Aorta (tissue), 5 donors: Measurements from ENCODE around the gene NSMF. TPM values are rescaled to one million over a fixed set of nuclear protein-coding genes. Genes with fewer than 3 reads are reported as not detected.
"Not testable (repeated sequence)": the region's sequence is repeated elsewhere in the genome, so short reads cannot be mapped to it uniquely, and the experiment has no call there.

Source experiments
- ATAC-seq: fragments of 200-7000 bp; cut with Tn5 transposase; one replicate; pipeline ENCODE4 v1.9.1; 2022; ENCODE audit warnings: moderate library complexity; ENCODE audit not compliant: low FRiP score
- DNase-seq, 2 donors: peaks; one replicate each; pipeline ENCODE4 v3.0.0-alpha.2; 2020
- H3K27ac ChIP-seq, 2 donors: one replicate each; pipeline ENCODE4 v1.5.1; 2013; ENCODE audit warnings: low read length in 2 of 2, mild to moderate bottlenecking in 2 of 2, moderate library complexity in 2 of 2, control low read depth in 1 of 2, inconsistent platforms in 1 of 2, low read depth in 1 of 2
- H3K27me3 ChIP-seq, 2 donors: one replicate each; pipeline ENCODE4 v1.6.1; 2013; ENCODE audit warnings: control low read depth in 1 of 2, low read length in 1 of 2, mild to moderate bottlenecking in 1 of 2, moderate library complexity in 1 of 2; ENCODE audit not compliant: insufficient read depth in 2 of 2, control insufficient read depth in 1 of 2
- H3K36me3 ChIP-seq, 2 donors: one replicate each; pipeline ENCODE4 v1.6.1; 2013; ENCODE audit warnings: control low read depth in 1 of 2, low read length in 1 of 2, mild to moderate bottlenecking in 1 of 2; ENCODE audit not compliant: insufficient read depth in 2 of 2, control insufficient read depth in 1 of 2
- H3K4me1 ChIP-seq, 2 donors: one replicate each; pipeline ENCODE4 v1.6.1; 2013; ENCODE audit warnings: low read length in 2 of 2, control low read depth in 1 of 2, mild to moderate bottlenecking in 1 of 2, moderate library complexity in 1 of 2; ENCODE audit not compliant: insufficient read depth in 2 of 2, control insufficient read depth in 1 of 2
- H3K4me3 ChIP-seq, 2 donors: one replicate each; pipeline ENCODE4 v1.5.1; 2013; ENCODE audit warnings: low read length in 2 of 2, control low read depth in 1 of 2, mild to moderate bottlenecking in 1 of 2
- H3K9me3 ChIP-seq: one replicate; pipeline ENCODE4 v1.6.1; 2013; ENCODE audit warnings: mild to moderate bottlenecking, low read length; ENCODE audit not compliant: control insufficient read depth
- WGBS, 2 donors: extraction: QIAGEN DNeasy Blood & Tissue Kit; methylation state at CpG; one replicate each; pipeline ENCODE4 v1.1.7; 2013; 5-methylcytosine and 5-hydroxymethylcytosine counted together
- intact Hi-C, 2 donors: fragments of 100-400 bp; cut with DNase I; formaldehyde crosslinking; loops; one replicate each; pipeline versions ENCODE4 v1.14.2 to v1.15.0; 2022
- polyA plus RNA-seq, 2 donors: library from polyadenylated mRNA; stranded (reverse); fragments of 200-250 nt; gene quantifications; one replicate each; pipeline ENCODE4 v1.2.3, GENCODE V29; 2013
- total RNA-seq, 2 donors: library from RNA; stranded (reverse); fragmentation: NEBNext Ultra II Directional; extraction: Animal tissue kit (Norgen Biotek cat#: 25700); gene quantifications; one replicate each; pipeline ENCODE4 v1.2.1, GENCODE V29; 2021
- donor health status: healthy with polysubstance abuse.
- donor health status: Bipolar disorder and iron deficiency.
- donor health status: DM: no; HTN: no; CAD: no.
- donor health status: DM: no; HTN: no; CAD: no.
- donor health status: DM: yes; HTN: yes; CAD: no.

Gene NSMF
- total and polyA plus RNA-seq, 4 donors = 75.5 to 154 (median 77.5) TPM

DNA sequence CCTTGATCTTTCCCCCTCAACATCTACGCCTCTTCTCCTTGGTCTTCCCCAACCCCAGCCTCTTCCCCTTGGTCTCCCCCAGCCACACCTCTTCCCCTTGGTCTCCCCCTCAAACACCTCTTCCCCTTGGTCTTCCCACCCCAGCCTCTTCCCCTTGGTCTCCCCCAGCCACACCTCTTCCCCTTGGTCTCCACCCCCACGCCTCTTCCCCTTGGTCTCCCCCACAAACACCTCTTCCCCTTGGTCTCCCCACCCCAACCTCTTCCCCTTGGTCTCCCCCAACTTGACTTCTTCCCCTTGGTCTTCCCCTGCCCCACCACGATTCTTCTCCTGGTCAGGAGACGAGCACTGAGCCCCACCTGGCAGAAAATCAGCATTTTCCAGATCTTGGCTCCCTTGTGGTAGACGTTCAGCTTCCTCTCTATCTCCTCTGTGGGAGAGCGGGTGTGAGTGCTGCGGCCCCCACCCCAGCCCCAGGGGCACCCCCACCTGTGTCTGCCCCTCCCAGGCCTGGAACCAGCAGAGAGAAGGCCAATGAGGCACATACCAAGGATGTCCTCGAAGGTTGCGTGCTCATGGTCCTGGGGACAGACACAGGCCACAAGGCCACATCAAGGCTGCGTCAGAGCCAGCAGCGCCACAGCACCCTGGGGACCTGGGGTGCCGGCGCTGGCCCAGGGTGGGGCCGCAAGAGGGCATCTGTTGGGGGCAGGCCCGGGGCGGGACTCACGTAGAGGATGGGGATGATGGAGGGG is 7.0 kb downstream of the NSMF start:
- intact Hi-C loops = no loop called here
- H3K4me1 ChIP-seq = peaks cover 0 to 4% of the 10 kb centered on the region in 2 donors
- 90 to 92% methylated on average over 17 of the region's 17 CpGs for WGBS, 2 donors
- H3K27ac ChIP-seq = no peak overlapping the region
- ATAC-seq = no peak
- peaks cover 0 to 1% of the 10 kb centered on the region in 2 donors for H3K36me3 ChIP-seq
- DNase-seq = peak; percentile 51 to 73
- no peak overlapping the region for H3K4me3 ChIP-seq
- no peaks in the 10 kb centered on the region for H3K9me3 ChIP-seq
- H3K27me3 ChIP-seq = no peaks in the 10 kb centered on the region

DNA sequence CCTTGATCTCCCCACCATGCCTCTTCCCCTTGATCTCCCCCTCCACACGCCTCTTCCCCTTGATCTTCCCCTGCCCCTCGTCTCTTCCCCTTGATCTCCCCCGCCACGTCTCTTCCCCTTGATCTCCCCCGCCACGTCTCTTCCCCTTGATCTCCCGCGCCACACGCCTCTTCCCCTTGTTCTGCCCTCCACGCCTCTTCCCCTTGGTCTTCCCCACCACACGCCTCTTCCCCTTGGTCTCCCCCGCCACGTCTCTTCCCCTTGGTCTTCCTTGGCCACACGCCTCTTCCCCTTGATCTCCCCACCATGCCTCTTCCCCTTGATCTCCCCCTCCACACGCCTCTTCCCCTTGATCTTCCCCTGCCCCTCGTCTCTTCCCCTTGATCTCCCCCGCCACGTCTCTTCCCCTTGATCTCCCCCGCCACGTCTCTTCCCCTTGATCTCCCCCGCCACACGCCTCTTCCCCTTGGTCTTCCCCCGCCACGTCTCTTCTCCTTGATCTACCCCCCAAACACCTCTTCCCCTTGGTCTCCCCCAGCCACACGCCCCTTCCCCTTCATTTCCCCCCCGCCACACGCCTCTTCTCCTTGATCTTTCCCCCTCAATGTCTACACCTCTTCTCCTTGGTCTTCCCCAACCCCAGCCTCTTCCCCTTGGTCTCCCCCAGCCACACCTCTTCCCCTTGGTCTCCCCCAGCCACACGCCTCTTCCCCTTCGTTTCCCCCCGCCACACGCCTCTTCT is 7.7 kb downstream of the NSMF start:
- H3K9me3 ChIP-seq, ATAC-seq, H3K4me1 ChIP-seq, H3K27ac ChIP-seq, intact Hi-C loops, H3K4me3 ChIP-seq, H3K27me3 ChIP-seq, H3K36me3 ChIP-seq: not testable (repeated sequence)
- DNase-seq = peak in 1 of 2 donors; percentile 25
- WGBS, 2 donors = 88 to 95% methylated on average over 12 to 13 of the region's 31 CpGs

DNA sequence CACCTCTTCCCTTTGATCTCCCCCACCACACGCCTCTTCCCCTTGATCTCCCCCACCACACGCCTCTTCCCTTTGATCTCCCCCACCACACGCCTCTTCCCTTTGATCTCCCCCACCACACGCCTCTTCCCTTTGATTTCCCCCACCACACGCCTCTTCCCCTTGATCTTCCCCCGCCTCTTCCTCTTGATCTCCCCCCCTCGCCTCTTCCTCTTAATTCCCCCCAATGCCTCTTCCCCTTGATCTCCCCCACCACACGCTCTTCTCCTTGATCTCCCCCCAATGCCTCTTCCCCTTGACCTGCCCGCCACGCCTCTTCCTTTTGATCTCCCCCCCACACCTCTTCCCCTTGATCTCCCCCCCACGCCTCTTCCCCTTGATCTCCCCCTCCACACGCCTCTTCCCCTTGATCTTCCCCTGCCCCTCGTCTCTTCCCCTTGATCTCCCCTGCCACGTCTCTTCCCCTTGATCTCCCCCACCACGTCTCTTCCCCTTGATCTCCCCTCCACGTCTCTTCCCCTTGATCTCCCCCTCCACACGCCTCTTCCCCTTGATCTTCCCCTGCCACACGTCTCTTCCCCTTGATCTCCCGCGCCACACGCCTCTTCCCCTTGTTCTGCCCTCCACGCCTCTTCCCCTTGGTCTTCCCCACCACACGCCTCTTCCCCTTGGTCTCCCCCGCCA is 8.5 kb downstream of the NSMF start:
- intact Hi-C loops, H3K27me3 ChIP-seq, H3K9me3 ChIP-seq, ATAC-seq, H3K27ac ChIP-seq, H3K36me3 ChIP-seq, H3K4me1 ChIP-seq, H3K4me3 ChIP-seq: not testable (repeated sequence)
- peak; percentile 45 to 53 for DNase-seq
- 87 to 88% methylated on average over 21 to 23 of the region's 24 CpGs for WGBS, 2 donors

DNA sequence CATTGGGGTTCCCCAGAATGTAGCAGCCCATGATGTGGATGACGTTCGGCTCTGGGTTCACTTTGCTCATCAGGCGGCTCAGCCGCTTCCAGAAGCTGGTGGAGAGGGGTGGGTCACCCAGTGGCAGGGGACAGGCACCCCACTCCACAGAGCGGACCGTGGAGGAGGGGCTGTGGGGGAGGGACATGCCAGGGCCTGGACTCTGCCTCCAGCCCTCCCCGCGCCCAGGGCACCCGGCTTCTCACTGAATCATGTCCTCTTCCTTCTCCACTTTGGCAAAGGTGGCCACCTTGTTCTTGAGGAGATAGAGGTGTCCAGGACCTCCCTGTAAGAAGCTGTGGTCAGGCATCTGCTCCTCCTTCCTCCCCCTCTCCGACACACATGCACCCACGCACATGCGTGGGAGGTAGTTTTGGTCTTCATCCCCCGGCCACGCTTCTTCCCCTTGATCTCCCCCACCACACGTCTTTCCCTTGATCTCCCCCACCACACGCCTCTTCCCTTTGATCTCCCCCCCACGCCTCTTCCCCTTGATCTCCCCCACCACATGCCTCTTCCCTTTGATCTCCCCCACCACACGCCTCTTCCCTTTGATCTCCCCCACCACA is 9.1 kb downstream of the NSMF start:
- H3K36me3 ChIP-seq = no peaks in the 10 kb centered on the region
- no peaks in the 10 kb centered on the region for H3K27me3 ChIP-seq
- WGBS, 2 donors = 84 to 85% methylated on average over 18 of the region's 18 CpGs
- H3K27ac ChIP-seq = no peak overlapping the region
- peak; percentile 43 to 65 for DNase-seq
- H3K9me3 ChIP-seq = no peaks in the 10 kb centered on the region
- intact Hi-C loops = no loop called here
- ATAC-seq = no peak
- no peak overlapping the region for H3K4me3 ChIP-seq
- H3K4me1 ChIP-seq = peaks cover 0 to 4% of the 10 kb centered on the region in 2 donors

DNA sequence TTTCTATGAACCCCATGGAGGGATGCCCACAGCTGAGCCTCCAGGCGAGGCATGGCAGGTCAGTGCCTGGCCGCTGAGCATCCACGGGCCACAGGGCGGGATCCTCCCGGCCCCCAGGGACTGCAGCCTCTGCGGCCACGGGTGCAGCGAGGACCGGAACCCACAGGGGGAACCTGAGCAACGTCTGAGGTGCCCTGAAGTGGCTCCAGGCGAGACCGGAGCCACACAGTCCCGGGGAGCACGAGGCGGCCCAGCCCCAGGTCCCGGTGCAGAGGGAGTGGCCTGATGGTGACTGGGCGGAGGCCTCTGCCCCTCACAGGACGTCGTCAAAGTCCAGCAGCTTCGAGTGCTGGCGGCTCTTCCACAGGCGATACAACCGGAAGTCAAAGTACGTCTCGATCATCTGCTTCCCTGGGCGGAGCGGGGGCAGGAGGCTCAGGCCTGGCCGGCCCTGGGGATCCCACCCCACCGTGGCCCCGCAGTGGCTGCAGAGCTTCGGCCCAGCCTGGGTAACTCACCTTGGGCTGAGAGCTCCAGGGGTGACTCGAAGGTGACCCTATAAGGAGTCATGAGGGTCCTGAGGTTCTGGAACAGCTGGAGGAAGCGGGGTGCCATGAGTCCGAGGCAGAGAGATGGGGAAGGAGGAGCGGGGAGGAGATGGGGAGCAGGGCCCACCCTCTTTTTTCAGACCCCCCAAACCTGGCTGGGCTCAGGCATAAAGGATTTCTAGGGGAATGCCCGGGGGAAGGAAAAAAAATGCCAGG is 9.9 kb downstream of the NSMF start:
- Histone ChIP-seq H3K27me3 (no peaks in the 10 kb centered on the region), H3K9me3 (no peaks in the 10 kb centered on the region), H3K4me3 (no peak overlapping the region), H3K27ac (no peak overlapping the region), H3K4me1 (peaks cover 0 to under 1% of the 10 kb centered on the region in 2 donors), H3K36me3 (no peaks in the 10 kb centered on the region)
- intact Hi-C loops = no loop called here
- DNase-seq (peak; percentile 50 to 73), ATAC-seq (no peak)
- 81 to 84% methylated on average over 36 of the region's 36 CpGs for WGBS, 2 donors

DNA sequence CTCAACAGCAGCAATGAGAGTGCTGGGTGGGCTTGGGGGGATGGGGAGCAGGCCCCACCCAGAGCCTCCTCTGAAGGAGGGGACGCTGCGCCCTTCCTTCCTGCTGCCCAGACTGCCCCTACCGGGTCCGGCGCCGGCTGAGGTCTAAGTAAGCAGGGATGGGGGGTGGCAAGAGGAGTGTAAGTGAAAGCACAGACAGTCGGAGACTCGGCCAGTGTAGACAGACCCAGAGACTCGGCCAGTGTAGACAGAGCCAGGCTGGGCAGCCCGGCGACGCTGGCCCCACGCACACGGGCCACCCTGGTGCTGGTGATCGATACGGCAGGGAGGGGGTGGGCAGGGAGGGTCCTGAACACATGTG is 10.6 kb downstream of the NSMF start:
- intact Hi-C loops = no loop called here
- WGBS, 2 donors = 68 to 71% methylated on average over 16 of the region's 16 CpGs
- Histone ChIP-seq H3K4me1 (no peaks in the 10 kb centered on the region), H3K27me3 (no peaks in the 10 kb centered on the region), H3K4me3 (no peak overlapping the region), H3K9me3 (no peaks in the 10 kb centered on the region), H3K36me3 (no peaks in the 10 kb centered on the region), H3K27ac (no peak overlapping the region)
- ATAC-seq (no peak), DNase-seq (peak in 1 of 2 donors; percentile 72)

DNA sequence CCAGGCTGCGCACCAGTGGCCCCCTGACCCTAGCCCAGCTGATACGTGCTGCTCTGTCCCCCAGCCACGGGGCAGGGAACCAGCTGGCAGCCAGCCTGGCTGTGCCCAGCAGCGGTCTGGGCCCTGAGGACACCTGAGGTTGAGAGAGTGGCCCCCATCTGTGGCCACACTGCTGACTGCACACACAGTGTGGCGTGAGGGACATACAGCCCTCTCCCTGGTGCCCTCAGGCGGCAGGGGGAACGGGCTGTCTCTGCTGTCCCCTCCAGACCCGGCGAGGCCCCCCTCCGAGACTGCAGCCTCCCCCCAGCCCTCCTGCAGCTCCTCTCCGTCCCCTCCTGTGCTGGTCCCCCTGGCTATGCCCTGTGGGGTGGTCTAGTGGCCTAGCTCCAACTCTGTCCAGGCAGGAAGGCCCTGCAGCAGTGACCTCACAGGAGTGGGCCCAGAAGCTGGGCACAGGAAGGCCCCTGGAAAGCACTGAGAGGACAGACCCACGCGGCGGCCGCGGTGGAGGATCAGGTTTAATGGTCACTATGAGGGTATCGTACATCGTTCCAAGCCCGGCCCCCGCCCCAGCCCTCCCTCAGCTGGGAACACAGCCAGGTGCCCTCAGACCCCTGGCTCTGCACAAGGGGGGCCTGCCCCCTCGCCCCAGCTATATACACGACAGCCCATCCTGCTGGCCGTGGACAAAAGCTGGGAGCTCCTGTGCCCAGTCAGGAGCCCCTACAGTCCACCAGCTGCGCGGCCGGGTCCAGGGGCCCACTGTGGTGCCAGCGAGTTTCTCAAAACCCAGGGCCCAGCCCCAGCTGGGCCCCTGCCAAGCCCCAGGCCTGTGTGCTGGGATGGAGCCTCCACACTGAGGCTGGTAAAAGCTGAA is 11.2 kb downstream of the NSMF start:
- no peaks in the 10 kb centered on the region for H3K36me3 ChIP-seq
- intact Hi-C loops = no loop called here
- H3K4me3 ChIP-seq = no peak overlapping the region
- H3K27ac ChIP-seq = no peak overlapping the region
- ATAC-seq (no peak), DNase-seq (peak in 1 of 2 donors; percentile 47)
- 55 to 62% methylated on average over 27 of the region's 27 CpGs for WGBS, 2 donors
- H3K4me1 ChIP-seq = no peaks in the 10 kb centered on the region
- no peaks in the 10 kb centered on the region for H3K9me3 ChIP-seq
- no peaks in the 10 kb centered on the region for H3K27me3 ChIP-seq
